Coronary artery (tissue), 2 donors: ENCODE data around the gene MAEL.
"Not testable (repeated sequence)": the region's sequence is repeated elsewhere in the genome, so short reads cannot be mapped to it uniquely, and the experiment has no call there.

Source experiments
- DNase-seq: peaks from one replicate; pipeline ENCODE4 v3.0.0-alpha.2; 2017; ENCODE audit warnings: low spot score
- H3K27ac ChIP-seq, 2 donors: fragments of 200-600 bp; sonication (generic); one replicate each; pipeline ENCODE4 v1.5.1; 2016 to 2019
- H3K4me3 ChIP-seq: fragments of 200-600 bp; sonication (generic); 2 replicates; pipeline ENCODE4 v1.5.1; 2016; ENCODE audit warnings: mild to moderate bottlenecking, moderate library complexity
- CTCF ChIP-seq: fragments of 200-600 bp; sonication (generic); IDR thresholded peaks from one replicate; pipeline ENCODE4 v1.5.1; 2019; ENCODE audit warnings: antibody characterized with exemption

Gene MAEL

GRCh38 chr1:167016100-167016750 is 27.1 kb downstream of the MAEL start:
- no peak for TF ChIP-seq CTCF
- DNase-seq = no peak
- Histone ChIP-seq H3K4me3 (no peak overlapping the region), H3K27ac (no peak overlapping the region)

DNA sequence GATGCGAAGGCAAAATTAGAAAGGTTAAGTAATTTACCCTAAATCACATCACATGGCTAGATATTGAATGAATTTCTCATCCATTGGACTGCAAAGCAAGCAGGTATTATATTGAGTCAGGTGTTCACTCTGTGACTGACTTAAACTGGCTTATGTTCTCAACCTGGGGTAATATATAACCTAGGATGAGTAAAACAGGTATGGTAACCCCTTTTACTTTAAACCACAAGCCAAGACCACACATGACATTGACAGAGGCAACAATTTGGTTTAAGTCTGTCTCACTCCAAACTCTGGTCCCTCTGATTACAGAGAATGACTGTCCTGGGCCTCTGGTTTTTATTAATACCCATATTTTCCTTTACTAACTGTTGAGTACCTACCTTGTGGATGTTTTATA is 33.3 kb downstream of the MAEL start:
- no peak for TF ChIP-seq CTCF
- Histone ChIP-seq H3K27ac (no peak overlapping the region), H3K4me3 (no peak overlapping the region)
- no peak for DNase-seq

GRCh38 chr1:167029553-167029952 is 40.5 kb downstream of the MAEL start:
- H3K27ac ChIP-seq, H3K4me3 ChIP-seq, DNase-seq: not testable (repeated sequence)

- DNase-seq = no peak
- no peak for TF ChIP-seq CTCF
- H3K27ac ChIP-seq = no peak overlapping the region
- H3K4me3 ChIP-seq = no peak overlapping the region
Observed at GRCh38 chr1:167033646-167034045, 44.6 kb downstream of the MAEL start.

DNA sequence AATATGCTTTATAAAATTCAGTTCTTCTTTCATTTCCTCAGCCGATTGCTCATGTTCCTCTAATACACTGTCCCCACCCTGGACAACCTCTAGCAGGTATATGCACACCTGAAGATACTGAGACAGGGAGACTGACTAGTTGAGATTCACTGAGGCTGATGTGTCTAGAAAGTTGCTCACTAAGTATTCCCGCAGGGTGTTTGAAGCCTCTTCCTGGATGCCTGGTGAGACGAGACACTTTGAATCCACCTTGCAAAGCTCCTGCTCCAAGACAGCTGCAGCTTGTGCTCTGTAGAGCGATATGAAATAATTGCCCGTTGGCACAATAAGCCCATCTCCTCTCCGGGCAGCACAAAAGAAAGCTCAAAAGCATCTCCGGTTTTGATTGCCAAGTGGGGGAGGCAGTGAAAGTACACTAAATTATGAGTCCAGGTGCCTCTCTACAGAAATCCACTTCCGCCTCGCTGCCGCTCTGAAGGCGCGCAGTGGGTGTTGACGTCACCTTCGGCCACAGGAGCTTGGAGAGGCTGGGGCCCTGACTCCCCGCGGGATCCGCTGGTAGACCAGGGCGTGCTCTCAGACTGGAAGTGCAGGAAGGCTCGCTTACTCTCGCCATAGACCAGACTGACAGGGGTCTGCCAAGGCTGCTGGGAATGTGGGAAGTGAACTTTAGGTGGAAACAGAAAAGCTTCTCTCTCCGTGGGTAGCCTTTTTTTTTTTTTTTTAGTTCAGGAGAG is 54.8 kb downstream of the MAEL start:
- H3K4me3 ChIP-seq = peak overlapping the region; percentile 59
- no peak for TF ChIP-seq CTCF
- H3K27ac ChIP-seq = no peak overlapping the region
- DNase-seq = no peak

GRCh38 chr1:167051907-167052306 is 62.8 kb downstream of the MAEL start:
- TF ChIP-seq CTCF = no peak
- DNase-seq = no peak
- H3K4me3 ChIP-seq = no peak overlapping the region
- no peak overlapping the region for H3K27ac ChIP-seq

DNA sequence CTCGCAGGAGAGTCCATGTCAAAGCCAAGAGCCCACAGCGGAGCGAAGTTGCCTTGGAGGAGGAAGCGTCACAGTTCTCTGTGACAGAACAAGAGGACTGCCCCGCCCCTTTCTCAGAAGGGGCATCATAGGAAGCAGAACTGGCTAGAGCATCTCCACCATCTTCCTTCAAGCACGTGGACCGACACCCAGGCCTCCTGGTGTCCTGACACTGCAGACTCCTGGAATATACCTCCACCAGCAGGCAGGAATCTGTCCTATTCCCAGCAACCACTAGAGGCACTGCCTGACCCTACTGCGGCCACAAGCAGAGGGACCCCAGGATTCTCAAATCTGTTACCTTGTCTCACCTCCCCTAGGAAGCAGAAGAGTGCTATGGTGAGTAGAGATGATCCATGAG is 63.3 kb downstream of the MAEL start:
- Histone ChIP-seq H3K27ac (no peak overlapping the region), H3K4me3 (no peak overlapping the region)
- no peak for TF ChIP-seq CTCF
- no peak for DNase-seq
